Measurements from ENCODE around the gene KIRREL1. TPM values are rescaled to one million over a fixed set of nuclear protein-coding genes. Genes with fewer than 3 reads are reported as not detected.

The KIRREL1 gene
- total RNA-seq, 1 experiment from 2014 or later, result 211 TPM

GRCh38 chr1:157968946-157969345 lies 24.5 kb upstream of the KIRREL1 start:
- BruUV-seq (replicated peaks), result TSS peak; percentile 78
- H3K4me1 ChIP-seq (ENCODE audit: insufficient read depth, low read length, poor library complexity, severe bottlenecking), result peaks cover 65% of the 10 kb centered on the region
- no peaks in the 10 kb centered on the region for H3K27me3 ChIP-seq (replicated peaks; ENCODE audit: insufficient read depth, low read depth, low read length, poor library complexity)
- intact Hi-C loops (cut with micrococcal nuclease; ENCODE audit: unreplicated experiment), result loop anchor here (1.0 to 10.0 kb wide), 7 partner anchors 13 to 1036 kb away; partner anchors contain the start of genes CD1B and IFI16
- ChIA-PET CTCF (interaction anchor here (0.9 to 3.1 kb wide), 5 partner anchors 13 to 156 kb away, joined by 4 to 27 read pairs (median 16); no protein-coding TSS in a partner anchor), POLR2A (ENCODE audit: low non-redundant PET) (interaction anchor here (0.8 kb wide), 1 partner anchor 13 kb away, joined by 3 read pairs; no protein-coding TSS in a partner anchor)
- no peaks in the 10 kb centered on the region for H3K36me3 ChIP-seq (ENCODE audit: insufficient read depth, low read length, poor library complexity, severe bottlenecking)
- TF ChIP-seq CTCF (conservative IDR thresholded peaks at IDR 0.05; ENCODE audit: low read depth, low read length), result no peak
- TF ChIP-seq EZH2 (IDR thresholded peaks at IDR 0.05; ENCODE audit: borderline replicate concordance, low read depth, low read length, poor library complexity, severe bottlenecking), result no peak
- H3K9me3 ChIP-seq (ENCODE audit: low read depth, low read length, poor library complexity, severe bottlenecking), result peaks cover 4% of the 10 kb centered on the region
- peak overlapping the region; percentile 92 for H3K27ac ChIP-seq (ENCODE audit: low read depth, low read length, poor library complexity, severe bottlenecking)
- DNase-seq (ENCODE audit: low spot score), result peak; percentile 73
- no peak overlapping the region for H3K4me3 ChIP-seq (ENCODE audit: low read depth, low read length, poor library complexity, severe bottlenecking)

- peaks cover 57% of the 10 kb centered on the region for H3K4me1 ChIP-seq (ENCODE audit: insufficient read depth, low read length, poor library complexity, severe bottlenecking)
- TF ChIP-seq CTCF (conservative IDR thresholded peaks at IDR 0.05; ENCODE audit: low read depth, low read length), result peak; percentile 91
- TF ChIP-seq EZH2 (IDR thresholded peaks at IDR 0.05; ENCODE audit: borderline replicate concordance, low read depth, low read length, poor library complexity, severe bottlenecking), result no peak
- intact Hi-C loops (cut with micrococcal nuclease; ENCODE audit: unreplicated experiment), result loop anchor here (1.0 to 10.0 kb wide), 8 partner anchors 12 to 1035 kb away; partner anchors contain the start of genes CD1B and IFI16
- H3K9me3 ChIP-seq (ENCODE audit: low read depth, low read length, poor library complexity, severe bottlenecking), result peaks cover 4% of the 10 kb centered on the region
- peak overlapping the region; percentile 92 for H3K27ac ChIP-seq (ENCODE audit: low read depth, low read length, poor library complexity, severe bottlenecking)
- CTCF ChIA-PET, result interaction anchor here (1.6 to 3.1 kb wide), 4 partner anchors 22 to 155 kb away, joined by 6 to 27 read pairs (median 20); no protein-coding TSS in a partner anchor
- no peak overlapping the region for H3K4me3 ChIP-seq (ENCODE audit: low read depth, low read length, poor library complexity, severe bottlenecking)
- no TSS peak for BruUV-seq (replicated peaks)
- H3K27me3 ChIP-seq (replicated peaks; ENCODE audit: insufficient read depth, low read depth, low read length, poor library complexity), result no peaks in the 10 kb centered on the region
- POLR2A ChIA-PET (ENCODE audit: low non-redundant PET), result no interaction called here
- H3K36me3 ChIP-seq (ENCODE audit: insufficient read depth, low read length, poor library complexity, severe bottlenecking), result no peaks in the 10 kb centered on the region
- DNase-seq (ENCODE audit: low spot score), result peak; percentile 95
Observed at GRCh38 chr1:157969697-157970485, 23.6 kb upstream of the KIRREL1 start.

- TF ChIP-seq CTCF (conservative IDR thresholded peaks at IDR 0.05; ENCODE audit: low read depth, low read length), result no peak
- TF ChIP-seq EZH2 (IDR thresholded peaks at IDR 0.05; ENCODE audit: borderline replicate concordance, low read depth, low read length, poor library complexity, severe bottlenecking), result no peak
- Histone ChIP-seq H3K27me3 (replicated peaks; ENCODE audit: insufficient read depth, low read depth, low read length, poor library complexity) (no peaks in the 10 kb centered on the region), H3K9me3 (ENCODE audit: low read depth, low read length, poor library complexity, severe bottlenecking) (peaks cover 10% of the 10 kb centered on the region), H3K4me1 (ENCODE audit: insufficient read depth, low read length, poor library complexity, severe bottlenecking) (peaks cover 50% of the 10 kb centered on the region), H3K27ac (ENCODE audit: low read depth, low read length, poor library complexity, severe bottlenecking) (peak overlapping the region; percentile 92), H3K36me3 (ENCODE audit: insufficient read depth, low read length, poor library complexity, severe bottlenecking) (no peaks in the 10 kb centered on the region), H3K4me3 (ENCODE audit: low read depth, low read length, poor library complexity, severe bottlenecking) (no peak overlapping the region)
- no peak for DNase-seq (ENCODE audit: low spot score)
- ChIA-PET POLR2A (ENCODE audit: low non-redundant PET) (no interaction called here), CTCF (no interaction called here)
- intact Hi-C loops (cut with micrococcal nuclease; ENCODE audit: unreplicated experiment), result no loop called here
- BruUV-seq (replicated peaks), result no TSS peak
Observed at GRCh38 chr1:157971769-157972168, 21.7 kb upstream of the KIRREL1 start.
